Right forelimb (tissue), 1 donor: ENCODE measurements around the gene PXDN.
"Not testable (repeated sequence)": the region's sequence is repeated elsewhere in the genome, so short reads cannot be mapped to it uniquely, and the experiment has no call there.

Source experiments
- DNase-seq: peaks from one replicate; pipeline ENCODE4 v3.0.0-alpha.2; 2018

Gene PXDN

DNA sequence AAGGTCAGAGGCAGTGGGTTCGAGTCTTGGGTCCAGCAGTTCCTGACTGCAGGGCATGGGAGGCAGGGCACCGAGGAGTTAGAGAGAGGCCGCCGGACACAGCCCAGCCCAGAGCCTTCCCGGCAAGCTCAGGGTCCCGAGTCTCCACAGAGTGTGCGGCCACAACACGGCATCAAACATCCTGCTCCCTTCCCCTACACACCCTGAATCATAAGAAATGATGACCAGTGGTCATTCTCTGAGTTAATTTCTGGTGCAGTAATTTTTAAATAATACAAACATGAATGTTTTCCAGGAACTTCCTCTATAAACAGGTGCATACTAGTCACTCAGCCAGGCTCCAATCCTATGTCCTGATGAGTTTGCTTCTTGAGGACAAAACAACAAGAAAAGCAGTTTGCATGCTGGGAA is 118.0 kb downstream of the PXDN start:
- no peak for DNase-seq

DNA sequence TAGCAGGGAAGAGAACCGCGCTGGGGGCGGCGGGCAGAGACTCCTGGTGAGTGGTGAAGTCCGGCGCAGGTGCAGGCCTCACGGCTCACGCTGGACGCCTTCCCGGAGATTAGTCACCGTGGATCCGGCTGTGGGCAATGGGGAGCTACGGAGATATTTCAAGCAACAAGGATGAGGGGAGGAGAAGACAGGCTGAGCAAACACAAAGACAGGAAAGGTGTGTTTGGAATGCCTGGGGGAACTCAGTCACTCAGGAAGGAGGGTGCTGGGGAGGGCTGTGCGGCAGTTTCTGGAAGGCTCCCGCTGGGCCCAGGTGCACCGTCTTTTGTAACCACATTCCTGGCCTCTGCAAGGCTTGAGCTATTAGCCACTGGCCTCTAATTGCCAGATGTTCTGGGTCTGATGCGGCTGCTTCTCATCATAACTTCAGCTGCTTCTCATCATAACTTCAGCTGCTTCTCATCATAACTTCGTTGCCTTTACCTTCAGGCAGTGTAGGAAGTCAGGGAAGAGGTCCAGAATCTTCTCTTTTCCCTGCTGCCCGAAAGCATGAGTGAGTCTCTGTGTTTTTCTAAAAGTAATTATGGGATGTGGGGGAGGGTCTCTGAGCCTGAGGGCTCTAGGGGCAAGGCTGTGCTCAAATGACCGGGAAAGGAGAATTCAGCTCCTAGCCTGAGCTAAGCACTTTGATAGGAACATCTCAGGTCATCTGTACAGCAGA is 118.9 kb downstream of the PXDN start:
- DNase-seq = peak; percentile 69

DNA sequence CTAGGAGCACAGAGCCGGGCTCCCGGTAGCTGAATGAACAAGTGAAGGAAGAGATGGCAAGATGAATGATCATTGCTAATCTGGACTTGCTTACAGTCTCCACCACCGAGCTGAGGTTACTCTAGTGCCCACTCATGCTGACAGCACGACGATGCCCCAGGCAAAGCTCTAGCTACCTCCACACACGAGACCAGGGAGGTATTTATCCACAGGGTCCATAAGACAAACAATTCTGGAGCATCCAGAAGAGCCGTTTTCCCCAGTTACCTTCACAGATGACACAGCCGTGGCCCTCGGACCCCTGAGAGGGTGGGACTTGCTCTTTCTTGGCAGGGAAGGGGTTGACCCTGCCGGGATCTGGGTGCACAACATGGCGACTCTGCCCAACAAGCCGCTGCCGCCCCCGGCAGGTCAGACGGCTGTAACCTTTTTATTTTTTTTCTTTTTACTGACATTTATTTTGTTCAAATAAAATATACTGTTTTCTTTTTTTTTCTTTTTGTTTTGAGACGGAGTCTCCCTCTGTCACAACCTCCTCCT is 120.3 kb downstream of the PXDN start:
- peak; percentile 18 for DNase-seq

DNA sequence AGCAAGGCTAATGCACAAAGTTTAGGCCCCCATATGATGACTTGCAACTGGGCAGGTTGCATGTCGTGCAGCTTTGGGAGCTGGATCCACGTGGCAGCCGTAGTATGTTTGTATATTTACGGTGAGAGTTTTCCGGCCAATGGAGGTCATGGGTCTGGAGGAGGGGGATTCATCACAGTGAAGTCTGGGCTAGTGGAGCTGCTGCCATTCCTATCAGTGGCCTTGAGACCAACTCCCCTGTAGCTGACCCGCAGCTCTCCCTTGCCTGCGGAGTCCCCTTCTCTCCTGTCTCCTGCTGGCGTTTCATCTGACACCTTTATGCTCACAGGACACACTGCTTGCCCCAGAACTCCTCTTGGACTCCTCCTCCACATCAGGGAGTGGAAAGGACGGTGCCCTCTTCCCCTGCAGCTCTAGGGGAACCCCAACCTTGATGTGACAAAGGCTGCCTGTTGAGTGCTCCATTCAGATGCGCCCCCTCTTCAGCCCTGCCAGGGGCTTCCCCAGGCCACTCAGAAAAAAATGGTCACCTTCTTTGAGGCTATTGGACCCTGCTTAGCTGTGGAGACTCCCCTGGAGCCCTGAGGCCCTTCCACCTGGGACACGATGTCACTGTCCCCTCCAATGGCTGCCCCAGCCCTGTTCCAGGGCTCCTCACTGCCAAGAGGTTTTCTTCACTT is 121.7 kb downstream of the PXDN start:
- DNase-seq = peak; percentile 36

DNA sequence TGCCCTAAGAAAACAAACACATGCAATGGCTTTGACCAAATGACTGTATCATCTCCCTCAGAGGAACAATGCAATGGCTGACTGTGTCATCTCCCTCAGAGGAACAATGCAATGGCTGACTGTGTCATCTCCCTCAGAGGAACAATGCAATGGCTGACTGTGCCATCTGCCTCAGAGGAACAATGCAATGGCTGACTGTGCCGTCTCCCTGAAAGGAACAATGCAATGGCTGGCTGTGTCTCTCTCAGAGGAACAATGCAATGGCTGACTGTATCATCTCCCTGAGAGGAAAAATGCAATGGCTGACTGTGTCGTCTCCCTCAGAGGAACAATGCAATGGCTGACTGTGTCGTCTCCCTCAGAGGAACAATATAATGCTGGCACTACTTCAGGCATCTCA is 122.3 kb downstream of the PXDN start:
- DNase-seq = not testable (repeated sequence)

DNA sequence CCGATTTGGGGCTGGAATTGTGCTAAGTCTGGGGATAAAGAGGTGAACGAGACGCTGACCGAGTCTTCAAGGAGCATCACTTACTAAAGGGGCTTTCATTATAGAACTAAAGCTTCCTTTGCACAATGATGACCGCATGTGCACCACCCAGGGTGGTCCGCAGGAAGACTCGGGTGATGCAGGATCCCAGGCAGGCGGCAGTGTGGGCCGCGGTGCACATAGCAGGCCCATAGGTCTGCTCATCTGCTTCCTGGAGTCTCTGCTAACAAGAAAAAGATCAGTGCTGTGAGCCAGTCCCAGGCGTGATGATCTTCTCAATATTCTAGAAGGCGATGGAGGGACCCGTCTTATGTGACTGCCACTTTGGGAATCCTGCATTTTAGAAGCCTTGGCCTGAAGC is 122.8 kb downstream of the PXDN start:
- no peak for DNase-seq

DNA sequence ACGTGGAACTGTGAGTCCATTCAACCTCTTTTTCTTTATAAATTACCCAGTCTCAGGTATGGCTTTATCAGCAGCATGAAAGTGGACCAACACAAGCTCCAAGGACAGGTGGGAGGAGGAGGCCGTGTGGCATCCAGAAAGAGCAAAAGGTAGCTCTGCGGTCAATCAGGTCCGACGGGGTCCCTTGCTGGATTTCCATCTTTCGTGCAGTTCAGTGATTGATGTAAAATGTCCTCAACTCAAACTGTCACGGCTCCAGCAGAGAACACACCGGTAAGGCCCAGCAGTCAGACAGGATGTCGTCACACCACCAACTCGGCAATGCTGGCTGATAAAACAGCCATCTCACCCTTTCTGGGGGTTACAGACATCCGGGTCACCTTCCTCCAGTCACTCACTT is 123.3 kb downstream of the PXDN start:
- no peak for DNase-seq

DNA sequence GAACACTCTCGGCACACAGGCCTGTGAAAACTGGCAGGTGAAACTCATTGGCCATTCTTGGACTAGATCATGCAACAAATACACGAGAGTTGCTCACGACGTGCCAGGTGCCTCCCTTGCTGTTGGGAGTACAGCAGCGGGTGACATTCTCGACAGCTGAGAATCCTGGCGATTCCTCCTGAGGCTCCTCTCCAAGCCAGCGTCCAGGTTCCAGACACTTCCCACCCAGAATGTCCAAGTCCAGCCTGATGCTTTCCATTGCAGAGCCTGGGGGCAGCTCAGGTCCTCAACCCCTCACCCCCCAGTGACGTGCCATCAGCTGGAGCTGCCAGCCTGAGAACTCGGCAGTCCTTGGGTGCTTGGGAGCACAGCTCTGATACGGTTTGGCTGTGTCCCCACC is 124.2 kb downstream of the PXDN start:
- no peak for DNase-seq

DNA sequence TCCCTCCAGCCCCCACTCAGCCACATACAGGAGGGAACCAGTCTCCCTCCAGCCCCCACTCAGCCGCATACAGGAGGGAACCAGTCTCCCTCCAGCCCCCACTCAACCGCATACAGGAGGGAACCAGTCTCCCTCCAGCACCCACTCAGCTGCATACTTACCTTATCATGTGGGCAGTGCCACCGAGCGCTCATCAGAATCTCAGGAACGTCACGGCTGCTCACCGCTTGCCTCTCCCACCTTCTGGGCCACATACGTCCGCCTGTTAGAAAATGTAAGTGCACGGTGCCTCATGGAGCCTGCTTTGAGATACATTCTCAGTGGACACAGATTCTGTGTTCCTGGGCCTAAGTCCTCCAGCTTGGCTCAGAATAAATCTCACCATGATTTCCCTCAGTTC is 124.8 kb downstream of the PXDN start:
- no peak for DNase-seq

DNA sequence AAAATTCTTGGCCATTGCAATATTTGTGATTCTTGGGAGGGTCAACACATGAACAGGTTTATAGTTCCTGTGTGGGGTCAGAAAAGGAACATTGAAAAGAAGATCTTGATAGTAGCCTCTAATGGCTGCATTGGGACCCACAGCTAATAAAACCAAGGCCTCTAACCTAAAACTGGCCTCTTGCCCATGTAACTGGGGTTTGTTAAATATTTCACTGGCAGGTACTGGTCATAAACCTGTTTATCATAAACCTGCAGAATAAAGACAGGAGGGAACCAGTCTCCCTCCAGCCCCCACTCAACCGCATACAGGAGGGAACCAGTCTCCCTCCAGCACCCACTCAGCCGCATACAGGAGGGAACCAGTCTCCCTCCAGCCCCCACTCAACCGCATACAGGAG is 125.3 kb downstream of the PXDN start:
- no peak for DNase-seq

DNA sequence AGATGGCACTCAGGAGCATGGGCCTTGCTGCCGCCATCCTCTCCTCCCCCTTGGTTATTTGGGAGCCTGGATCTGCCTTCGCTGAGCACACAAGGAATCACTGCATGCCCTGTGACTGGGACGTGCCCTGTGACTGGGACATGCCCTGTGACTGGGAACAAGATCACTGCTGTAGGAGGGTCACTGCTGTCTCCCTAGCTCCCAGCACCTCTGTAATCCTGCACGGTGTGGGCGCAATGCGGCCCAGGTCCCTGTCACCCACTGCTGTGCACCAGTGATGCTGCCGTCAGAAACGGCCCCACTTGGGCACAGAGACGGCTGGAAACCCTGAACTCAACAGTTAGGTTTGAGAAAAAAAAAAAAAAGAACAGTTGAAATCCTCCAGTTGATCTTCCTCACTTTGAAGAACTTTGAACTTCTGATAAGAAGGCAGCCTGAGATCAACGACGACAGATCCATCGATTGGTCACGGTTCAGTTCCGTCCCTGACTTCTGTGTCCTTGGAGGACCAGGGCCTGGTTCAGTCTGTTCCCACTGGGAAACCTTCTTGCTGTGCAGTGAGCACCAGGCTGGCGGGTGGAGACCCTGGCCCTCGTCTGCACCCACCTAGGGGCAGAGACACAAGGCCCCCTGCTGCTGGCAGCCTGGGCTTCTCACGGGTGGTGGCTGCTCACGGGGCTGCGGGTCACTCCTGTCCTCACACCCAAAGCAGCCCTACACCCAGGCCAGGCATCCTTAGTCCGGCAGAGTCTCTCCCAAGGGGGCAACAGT is 125.9 kb downstream of the PXDN start:
- no peak for DNase-seq

DNA sequence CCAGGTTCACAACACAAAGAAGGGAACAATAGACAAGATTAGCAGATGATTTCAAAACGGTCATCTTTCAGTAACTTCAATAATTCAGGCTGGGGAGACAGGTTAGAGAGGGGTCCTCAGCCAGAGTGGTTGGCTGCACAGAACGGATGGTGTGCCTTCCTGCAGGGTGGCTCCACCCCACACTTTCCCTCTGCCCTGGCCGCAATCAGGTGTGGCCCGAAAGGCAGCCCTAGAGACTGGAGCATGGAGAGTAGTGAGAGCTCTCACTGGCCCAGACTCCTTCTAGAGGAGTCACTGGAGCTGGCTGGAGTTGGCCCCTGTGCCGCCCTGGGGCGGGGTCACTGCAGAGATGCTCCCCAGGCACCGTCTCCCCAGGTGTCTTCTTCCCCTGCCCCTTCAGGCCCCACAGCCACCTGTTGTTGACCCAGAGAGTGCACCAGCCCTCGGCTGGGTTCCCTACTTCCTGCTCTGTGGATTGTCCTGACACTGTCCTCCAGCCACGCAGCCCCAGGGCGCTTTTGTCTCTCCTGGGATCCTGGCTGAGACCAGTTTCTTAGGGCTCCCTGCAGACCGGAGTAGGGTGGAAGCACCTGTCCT is 126.8 kb downstream of the PXDN start:
- no peak for DNase-seq

DNA sequence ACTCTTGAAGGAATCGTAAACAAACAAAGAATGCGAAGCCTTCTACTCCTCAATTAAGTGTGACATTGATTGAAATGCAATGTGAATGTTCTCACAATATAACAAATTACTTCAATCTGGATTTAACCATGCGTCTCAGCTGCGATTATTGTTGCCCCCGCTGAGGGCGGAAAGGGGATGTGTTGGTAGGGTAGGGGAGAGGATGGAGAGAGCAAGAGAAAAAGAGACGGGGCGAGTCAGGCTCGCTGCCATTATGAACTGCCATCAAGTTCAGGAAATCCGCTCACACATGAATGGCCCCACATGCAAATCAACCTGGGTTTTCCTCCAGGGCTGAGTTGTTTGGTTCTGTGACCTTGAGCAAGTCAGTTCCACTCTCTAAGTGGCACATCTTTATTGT is 129.8 kb downstream of the PXDN start:
- no peak for DNase-seq

DNA sequence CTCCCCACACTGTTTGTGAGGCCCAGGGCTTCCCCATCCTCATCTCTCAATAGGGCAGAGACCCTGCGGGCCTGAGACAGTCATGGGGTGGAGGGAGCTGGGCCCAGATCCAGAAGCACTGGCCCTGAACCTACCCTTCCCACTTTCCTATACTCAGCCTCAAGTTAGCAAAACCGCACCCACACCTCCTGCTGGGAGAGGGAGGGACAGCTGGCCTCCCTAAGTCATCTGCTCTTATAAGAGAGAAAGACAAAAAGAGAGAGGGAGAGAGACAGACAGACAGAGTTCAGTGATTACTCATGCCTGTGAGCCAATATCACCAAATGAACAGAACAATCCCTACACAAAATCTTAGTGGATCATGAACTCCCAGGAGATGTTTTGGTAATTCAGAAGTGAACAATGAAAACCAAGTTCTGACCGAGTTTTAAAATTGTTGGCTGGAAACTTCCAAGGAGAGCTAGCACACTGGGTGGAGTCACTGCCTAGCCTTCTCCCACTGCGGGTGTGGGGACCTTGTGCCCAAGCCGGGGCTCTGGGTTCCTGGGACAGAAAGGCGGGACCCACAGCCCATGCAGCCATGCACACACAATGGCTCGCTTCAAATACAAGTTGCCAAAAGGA is 130.5 kb downstream of the PXDN start:
- DNase-seq = no peak

DNA sequence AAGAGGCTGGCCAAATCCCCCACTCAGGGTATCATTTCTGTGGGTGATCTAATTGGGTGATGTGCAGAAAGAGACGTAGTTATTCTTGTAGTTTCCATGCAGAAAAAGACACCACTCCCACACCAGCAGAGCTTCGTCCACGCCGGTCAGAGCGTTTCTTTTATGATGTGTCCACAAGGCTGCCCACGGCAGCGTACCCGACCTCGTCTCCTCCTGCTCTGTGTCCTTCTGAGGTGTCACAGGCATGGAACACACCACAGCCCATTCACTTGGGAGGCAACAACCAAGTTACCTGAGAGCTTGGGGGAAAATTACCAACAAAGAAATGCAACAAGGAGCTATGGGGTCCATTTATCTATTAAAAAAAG is 131.3 kb downstream of the PXDN start:
- DNase-seq = no peak

DNA sequence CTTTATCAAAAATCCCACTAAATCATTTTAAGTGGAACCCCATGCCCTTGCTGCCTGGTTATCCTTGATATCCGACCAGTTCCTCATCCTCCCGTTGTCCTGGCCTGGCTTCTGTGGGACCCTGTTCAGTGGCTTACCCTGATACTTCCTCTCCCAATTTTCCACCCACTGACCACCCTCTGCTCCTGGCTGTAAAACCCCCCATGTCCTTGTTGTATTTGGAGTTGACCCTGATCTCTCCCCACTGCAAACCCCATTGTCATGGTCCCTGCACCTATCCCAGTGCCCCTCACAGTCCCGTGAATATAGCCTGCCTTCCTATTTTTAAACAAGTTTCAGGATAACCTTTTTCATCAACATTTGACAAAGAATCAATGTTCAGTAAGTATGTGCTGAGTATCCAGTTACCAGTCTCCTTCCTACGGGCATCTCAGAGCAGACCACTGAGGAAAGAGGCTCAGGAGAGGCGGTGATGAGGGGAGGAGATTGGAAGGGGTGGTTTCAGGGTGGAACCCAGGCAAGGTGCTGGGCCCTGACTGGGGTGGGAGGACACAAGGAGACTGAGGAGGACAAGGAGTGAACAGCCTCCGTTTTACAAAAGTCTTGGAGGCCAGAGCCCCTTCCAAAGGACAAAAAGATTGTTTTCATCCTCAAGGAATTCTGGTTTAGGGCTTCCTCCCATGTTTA is 131.8 kb downstream of the PXDN start:
- no peak for DNase-seq

DNA sequence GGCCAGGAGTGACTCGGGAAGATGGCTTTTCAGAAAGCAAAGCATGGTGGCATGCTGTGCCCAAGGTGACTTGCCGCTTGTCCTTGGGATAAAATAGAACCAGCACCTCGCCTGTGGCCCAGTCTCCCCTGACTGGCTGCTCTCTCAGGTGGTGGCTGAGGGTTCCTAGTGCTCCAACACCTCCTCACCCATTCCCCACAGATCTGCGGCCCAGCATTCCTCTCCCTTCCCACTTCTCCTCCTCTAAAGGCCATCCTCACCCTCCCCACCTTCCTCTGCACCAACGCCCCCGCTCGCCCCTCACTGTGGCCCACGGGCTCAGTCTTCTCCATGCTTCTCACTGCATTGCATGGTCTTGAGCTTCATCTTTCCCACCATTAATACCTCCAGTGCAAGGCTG is 132.4 kb downstream of the PXDN start:
- DNase-seq = no peak

DNA sequence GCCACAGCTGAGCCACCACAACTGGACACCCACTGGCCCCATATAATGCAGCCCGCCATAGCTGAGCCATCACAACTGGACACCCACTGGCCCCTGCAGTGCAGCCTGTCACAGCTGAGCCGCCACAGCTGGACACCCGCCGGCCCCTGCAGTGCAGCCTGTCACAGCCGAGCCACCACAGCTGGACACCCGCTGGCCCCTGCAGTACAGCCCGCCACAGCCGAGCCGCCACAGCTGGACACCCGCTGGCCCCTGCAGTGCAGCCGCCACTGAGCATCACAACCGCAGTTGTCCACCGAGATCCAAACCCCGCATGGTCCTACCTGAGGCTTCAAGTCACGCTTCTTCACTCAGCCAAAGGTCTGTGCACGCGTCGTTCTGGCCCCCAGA is 134.2 kb downstream of the PXDN start:
- no peak for DNase-seq

DNA sequence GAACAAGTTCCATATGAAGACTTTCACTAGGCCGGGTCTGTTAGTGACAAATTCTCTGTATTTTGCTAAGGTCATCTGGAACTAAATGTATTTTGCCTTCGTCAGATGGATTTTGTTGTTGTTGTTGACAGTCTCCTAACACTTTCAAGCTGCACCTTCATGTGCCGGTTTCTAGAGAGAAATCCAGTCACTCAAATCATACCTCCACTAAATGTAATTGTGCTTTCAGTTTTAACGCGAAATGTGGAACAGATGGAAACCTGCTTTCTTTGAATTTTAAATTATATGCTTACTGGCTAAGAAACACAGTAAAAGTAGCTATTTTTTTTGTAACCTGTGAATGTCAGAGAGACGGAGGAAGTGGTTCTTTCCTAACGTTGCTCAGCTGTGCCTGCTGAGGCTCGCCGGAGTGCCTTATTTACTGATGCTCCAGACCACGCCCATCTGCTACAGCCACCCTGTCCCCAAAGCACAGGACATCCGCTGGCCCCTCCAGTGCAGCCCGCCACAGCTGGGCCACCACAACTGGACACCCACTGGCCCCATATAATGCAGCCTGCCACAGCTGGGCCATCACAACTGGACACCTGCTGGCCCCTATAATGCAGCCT is 134.7 kb downstream of the PXDN start:
- DNase-seq = no peak

DNA sequence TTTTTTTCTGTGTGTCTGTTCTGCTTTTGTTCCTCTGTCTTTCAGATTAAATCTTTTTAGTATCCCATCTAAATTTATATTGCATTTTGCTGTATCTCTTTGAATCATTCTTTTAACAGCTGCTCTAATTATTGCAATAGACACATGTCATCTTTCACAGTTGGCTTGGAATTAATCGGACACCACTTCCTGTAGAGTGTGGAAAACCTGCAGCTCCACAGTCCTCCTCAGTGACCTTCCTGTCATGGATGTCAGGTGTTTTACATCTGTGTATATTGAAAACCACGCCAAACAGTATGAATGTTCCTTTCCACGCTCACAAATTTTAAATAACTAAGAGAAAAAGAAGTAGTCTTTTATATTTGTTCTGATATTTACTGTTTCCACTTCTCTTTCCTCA is 135.3 kb downstream of the PXDN start:
- DNase-seq = no peak

DNA sequence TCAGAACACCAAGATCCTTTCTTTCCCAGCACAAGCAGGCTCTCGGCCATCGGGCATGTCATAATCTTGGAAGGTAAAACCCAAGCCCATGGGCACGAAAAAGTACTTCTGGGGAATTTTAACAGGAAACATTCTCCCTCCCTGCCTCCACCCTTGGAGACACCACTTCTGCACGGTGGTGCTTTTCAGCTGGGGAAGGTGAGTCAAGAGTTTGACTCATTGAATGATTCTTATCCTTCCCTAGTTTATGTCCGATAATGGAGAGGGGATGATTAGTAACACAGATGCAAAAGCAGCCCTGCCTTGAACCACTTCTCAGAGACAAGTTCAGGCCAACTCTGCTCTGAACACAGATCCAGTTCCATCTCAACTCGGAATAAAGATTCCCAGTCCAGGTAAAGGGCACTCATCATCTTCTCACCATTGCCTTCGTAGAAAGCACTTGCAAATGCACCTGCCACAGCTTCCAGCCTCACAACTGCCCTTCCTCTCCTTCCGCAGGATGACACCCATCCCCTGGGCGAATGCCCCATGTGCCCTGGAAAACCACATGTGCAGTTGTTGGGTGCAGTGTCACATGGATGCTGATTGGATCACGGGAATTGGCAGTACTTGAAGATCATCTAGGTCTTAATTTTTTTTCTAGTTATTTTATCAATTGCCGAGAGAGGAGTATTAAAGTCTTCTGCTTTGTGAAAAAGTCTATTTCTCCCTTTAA is 136.2 kb downstream of the PXDN start:
- no peak for DNase-seq
